Progenitor cell of endocrine pancreas (in vitro differentiated cells): ENCODE results near the gene PRDM16. TPM values are rescaled to one million over a fixed set of nuclear protein-coding genes. Genes with fewer than 3 reads are reported as not detected.

Experiments used
- DNase-seq: peaks from one replicate; pipeline ENCODE4 v3.0.0; 2021; ENCODE audit warnings: low spot score; ENCODE audit not compliant: unreplicated experiment
- H3K27ac Mint-ChIP-seq: 2 replicates; pipeline ENCODE4 v1.8.0; 2021; ENCODE audit warnings: mild to moderate bottlenecking, moderate library complexity, mixed read lengths
- H3K27me3 Mint-ChIP-seq: 2 replicates; pipeline ENCODE4 v1.8.0; 2021; ENCODE audit warnings: mixed read lengths
- H3K36me3 Mint-ChIP-seq: 2 replicates; pipeline ENCODE4 v1.8.0; 2022; ENCODE audit warnings: mixed read lengths; ENCODE audit not compliant: insufficient read depth
- H3K4me1 Mint-ChIP-seq: 2 replicates; pipeline ENCODE4 v1.8.0; 2021; ENCODE audit warnings: low read depth, mixed read lengths
- H3K4me3 Mint-ChIP-seq: 2 replicates; pipeline ENCODE4 v1.8.0; 2021; ENCODE audit warnings: low read depth, mild to moderate bottlenecking, moderate library complexity, mixed read lengths
- H3K9me3 Mint-ChIP-seq: 2 replicates; pipeline ENCODE4 v1.8.0; 2021; ENCODE audit warnings: low read depth, mixed read lengths
- total RNA-seq: library from RNA; stranded (reverse); gene quantifications from 2 replicates; pipeline ENCODE4 v1.2.1, GENCODE V29; 2021
- TF ChIP-seq, protein P1 (sequence below): fragments of 200-600 bp; sonication (generic); IDR thresholded peaks from one replicate; pipeline ENCODE4 v1.5.0; 2021; ENCODE audit warnings: antibody characterized with exemption, mild to moderate bottlenecking; ENCODE audit not compliant: unreplicated experiment

PRDM16 gene
- total RNA-seq, 1 donor from 2014 or later: 69.1 TPM

DNA sequence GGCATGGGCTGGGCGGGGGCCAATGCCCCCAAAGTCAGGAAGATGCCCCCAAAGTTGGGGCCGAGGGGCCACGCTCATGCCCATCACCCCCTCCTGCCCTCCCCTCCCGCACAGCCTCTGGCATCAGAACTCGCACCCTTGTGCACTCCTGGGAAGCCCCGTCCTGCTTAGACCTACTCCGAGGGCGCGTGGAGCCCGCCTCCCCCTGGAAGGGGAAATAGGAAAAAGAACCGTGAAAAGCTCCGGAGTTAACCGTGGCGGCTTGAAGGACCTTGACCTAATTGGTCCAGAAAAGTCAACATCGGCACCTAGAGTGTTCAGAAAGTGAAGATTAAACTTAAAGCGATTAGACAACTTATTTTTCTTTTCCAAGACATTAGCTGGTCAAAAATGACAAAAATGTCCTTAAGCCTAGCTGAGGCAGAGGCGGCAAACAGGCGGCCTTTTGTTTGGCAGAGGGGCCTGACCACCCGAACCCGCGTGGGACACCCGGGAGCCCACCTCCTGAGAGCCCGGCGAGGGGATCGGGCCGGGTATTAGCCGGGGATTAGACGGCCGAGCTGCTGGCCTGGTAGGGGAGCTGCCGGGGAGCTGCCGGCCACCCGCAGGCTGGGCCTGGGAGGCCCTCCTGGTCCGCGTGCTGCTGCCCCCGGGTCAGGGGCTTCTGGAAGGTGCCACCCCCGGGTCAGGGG lies 65.5 kb downstream of the PRDM16 start:
- Mint-ChIP-seq H3K9me3 (no peaks in the 10 kb centered on the region), H3K4me3 (peak overlapping the region; percentile 38), H3K4me1 (peaks cover 72% of the 10 kb centered on the region), H3K27me3 (no peaks in the 10 kb centered on the region), H3K36me3 (no peaks in the 10 kb centered on the region), H3K27ac (peak overlapping the region; percentile 94)
- TF ChIP-seq, protein P1, sequence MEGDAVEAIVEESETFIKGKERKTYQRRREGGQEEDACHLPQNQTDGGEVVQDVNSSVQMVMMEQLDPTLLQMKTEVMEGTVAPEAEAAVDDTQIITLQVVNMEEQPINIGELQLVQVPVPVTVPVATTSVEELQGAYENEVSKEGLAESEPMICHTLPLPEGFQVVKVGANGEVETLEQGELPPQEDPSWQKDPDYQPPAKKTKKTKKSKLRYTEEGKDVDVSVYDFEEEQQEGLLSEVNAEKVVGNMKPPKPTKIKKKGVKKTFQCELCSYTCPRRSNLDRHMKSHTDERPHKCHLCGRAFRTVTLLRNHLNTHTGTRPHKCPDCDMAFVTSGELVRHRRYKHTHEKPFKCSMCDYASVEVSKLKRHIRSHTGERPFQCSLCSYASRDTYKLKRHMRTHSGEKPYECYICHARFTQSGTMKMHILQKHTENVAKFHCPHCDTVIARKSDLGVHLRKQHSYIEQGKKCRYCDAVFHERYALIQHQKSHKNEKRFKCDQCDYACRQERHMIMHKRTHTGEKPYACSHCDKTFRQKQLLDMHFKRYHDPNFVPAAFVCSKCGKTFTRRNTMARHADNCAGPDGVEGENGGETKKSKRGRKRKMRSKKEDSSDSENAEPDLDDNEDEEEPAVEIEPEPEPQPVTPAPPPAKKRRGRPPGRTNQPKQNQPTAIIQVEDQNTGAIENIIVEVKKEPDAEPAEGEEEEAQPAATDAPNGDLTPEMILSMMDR: no peak
- no peak for DNase-seq

DNA sequence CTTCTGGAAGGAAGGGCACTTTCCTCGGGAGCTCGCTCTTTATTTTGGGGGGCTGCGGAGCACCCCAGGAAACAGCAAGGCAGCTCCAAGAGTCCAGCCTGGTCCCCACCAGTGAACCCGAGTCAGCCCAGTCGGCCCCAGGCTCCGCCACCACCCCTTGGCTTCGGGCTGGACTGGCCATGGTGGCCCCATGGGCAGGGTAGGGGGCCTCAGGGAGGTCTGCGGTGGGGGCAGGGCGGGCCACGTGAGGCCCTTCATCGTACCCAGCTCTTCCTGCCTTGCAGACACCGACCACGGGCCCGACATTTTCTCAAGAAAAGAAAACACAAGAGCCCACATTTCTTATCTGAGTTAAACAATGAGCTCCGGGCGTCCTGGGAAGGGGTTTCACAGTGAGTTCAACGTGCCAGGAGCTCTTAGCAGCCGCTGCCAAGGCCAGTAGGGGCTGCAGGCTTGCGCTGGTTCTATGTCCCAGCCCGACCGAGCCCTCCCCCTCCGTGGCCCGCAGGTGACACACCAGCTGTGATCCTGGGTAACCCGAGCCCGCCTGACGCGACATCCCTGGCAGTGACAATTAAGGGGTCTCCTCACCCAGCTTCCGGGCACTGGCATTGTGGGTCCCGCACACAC lies 66.2 kb downstream of the PRDM16 start:
- Mint-ChIP-seq H3K36me3 (no peaks in the 10 kb centered on the region), H3K4me1 (peaks cover 73% of the 10 kb centered on the region), H3K9me3 (no peaks in the 10 kb centered on the region), H3K27ac (peak overlapping the region; percentile 86), H3K27me3 (no peaks in the 10 kb centered on the region), H3K4me3 (peak overlapping the region; percentile 26)
- TF ChIP-seq, protein P1: peak; percentile 13
- DNase-seq: no peak

DNA sequence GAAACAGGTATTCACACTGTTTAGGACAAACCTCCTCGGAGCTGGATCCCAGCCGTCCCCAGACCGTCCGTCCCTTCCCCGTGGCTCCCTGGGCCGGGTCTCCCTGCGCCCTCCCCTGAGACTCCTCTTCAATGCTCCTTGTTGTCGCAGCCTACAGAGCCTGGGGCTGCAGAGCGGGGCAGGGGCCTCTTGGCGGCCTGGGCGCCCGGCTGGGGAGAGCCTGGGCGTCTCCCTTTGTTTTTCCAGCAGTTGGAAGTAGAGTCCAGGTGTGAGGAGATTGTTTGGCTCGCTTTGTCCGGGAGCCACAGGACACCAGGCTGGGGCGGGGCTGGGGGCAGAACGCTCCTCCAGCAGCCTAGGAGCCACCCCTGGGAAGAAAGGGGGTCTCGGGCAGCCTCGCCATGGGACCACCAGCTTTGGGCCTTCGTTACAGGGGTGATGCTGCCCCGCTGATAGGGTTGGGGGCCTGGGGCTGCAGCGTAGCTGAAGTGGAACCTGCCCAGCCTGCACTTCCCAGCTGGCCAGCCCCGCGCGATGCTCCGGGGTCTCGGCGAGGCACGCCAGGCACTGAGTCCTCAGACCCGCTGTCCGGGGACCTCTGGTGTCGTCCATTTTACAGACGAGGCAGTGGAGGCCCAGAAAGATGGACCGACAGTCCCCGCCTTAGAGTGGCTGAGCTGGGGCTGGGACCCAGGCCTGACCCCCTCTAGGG lies 66.9 kb downstream of the PRDM16 start:
- Mint-ChIP-seq H3K4me3 (no peak overlapping the region), H3K27ac (peak overlapping the region; percentile 86), H3K36me3 (no peaks in the 10 kb centered on the region), H3K4me1 (peaks cover 76% of the 10 kb centered on the region), H3K27me3 (no peaks in the 10 kb centered on the region), H3K9me3 (no peaks in the 10 kb centered on the region)
- TF ChIP-seq, protein P1: peak; percentile 4
- DNase-seq: no peak

DNA sequence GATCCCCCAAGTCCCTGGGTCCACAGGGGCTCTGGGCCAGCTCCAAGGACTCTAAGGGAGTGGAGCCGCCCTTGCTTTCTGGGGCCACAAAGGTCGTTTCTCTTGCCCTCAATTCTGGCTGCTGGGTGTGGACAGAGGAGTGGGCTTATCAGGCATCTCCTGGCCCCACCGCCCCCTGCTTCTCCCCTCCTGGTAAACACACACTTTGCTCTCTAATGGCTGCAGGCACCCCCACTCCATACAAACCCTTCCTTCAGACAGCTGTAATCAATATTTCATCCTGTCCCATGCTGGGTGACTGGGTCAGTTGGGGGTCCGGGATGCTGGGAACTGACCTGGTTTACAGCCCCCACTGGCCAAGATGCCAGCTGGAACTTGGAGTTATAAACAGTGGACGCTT lies 67.5 kb downstream of the PRDM16 start:
- Mint-ChIP-seq H3K27me3 (no peaks in the 10 kb centered on the region), H3K27ac (peak overlapping the region; percentile 81), H3K4me3 (peak overlapping the region; percentile 14), H3K36me3 (no peaks in the 10 kb centered on the region), H3K9me3 (no peaks in the 10 kb centered on the region), H3K4me1 (peaks cover 78% of the 10 kb centered on the region)
- TF ChIP-seq, protein P1: no peak
- no peak for DNase-seq
